ENCODE data around the gene PCDH15.

The PCDH15 gene

GRCh38 chr10:54120806-54121205 is 680.2 kb downstream of the PCDH15 start:
- DNase-seq, result no peak

- DNase-seq, result no peak
Observed at GRCh38 chr10:54108961-54109360, 692.1 kb downstream of the PCDH15 start.

- no peak for DNase-seq
Observed at GRCh38 chr10:54096892-54097291, 704.1 kb downstream of the PCDH15 start.

- no peak for DNase-seq
Observed at GRCh38 chr10:54094321-54094720, 706.7 kb downstream of the PCDH15 start.

- DNase-seq, result no peak
Observed at GRCh38 chr10:54091237-54091636, 709.8 kb downstream of the PCDH15 start.

GRCh38 chr10:54081950-54082349 is 719.1 kb downstream of the PCDH15 start:
- DNase-seq, result no peak

GRCh38 chr10:54067361-54067760 is 733.7 kb downstream of the PCDH15 start:
- no peak for DNase-seq

- DNase-seq, result no peak
Observed at GRCh38 chr10:54066646-54067045, 734.4 kb downstream of the PCDH15 start.

- no peak for DNase-seq
Observed at GRCh38 chr10:54065106-54065505, 735.9 kb downstream of the PCDH15 start.

- DNase-seq, result no peak
Observed at GRCh38 chr10:54064215-54064614, 736.8 kb downstream of the PCDH15 start.

GRCh38 chr10:54063514-54063913 is 737.5 kb downstream of the PCDH15 start:
- no peak for DNase-seq

- no peak for DNase-seq
Observed at GRCh38 chr10:54060572-54060971, 740.5 kb downstream of the PCDH15 start.

GRCh38 chr10:54057357-54057756 is 743.7 kb downstream of the PCDH15 start:
- no peak for DNase-seq

- DNase-seq, result no peak
Observed at GRCh38 chr10:54026340-54026739, 774.7 kb downstream of the PCDH15 start.

GRCh38 chr10:54011117-54011516 is 789.9 kb downstream of the PCDH15 start:
- no peak for DNase-seq

- DNase-seq, result no peak
Observed at GRCh38 chr10:54010337-54010933, 790.6 kb downstream of the PCDH15 start.

GRCh38 chr10:54009672-54010071 is 791.4 kb downstream of the PCDH15 start:
- DNase-seq, result no peak

GRCh38 chr10:54002077-54002476 is 799.0 kb downstream of the PCDH15 start:
- DNase-seq, result no peak

GRCh38 chr10:53997953-53998352 is 803.1 kb downstream of the PCDH15 start:
- DNase-seq, result no peak

GRCh38 chr10:53990799-53991238 is 810.2 kb downstream of the PCDH15 start:
- DNase-seq, result no peak

- no peak for DNase-seq
Observed at GRCh38 chr10:53983431-53983830, 817.6 kb downstream of the PCDH15 start.

- no peak for DNase-seq
Observed at GRCh38 chr10:53980210-53980609, 820.8 kb downstream of the PCDH15 start.

- no peak for DNase-seq
Observed at GRCh38 chr10:53978301-53978700, 822.7 kb downstream of the PCDH15 start.

GRCh38 chr10:53977267-53977666 is 823.8 kb downstream of the PCDH15 start:
- no peak for DNase-seq

GRCh38 chr10:53957401-53957800 is 843.6 kb downstream of the PCDH15 start:
- DNase-seq, result no peak

- DNase-seq, result no peak
Observed at GRCh38 chr10:53955091-53955490, 845.9 kb downstream of the PCDH15 start.

Measured in NCI-H226 (cell line).